T-helper 2 cell treated with Interferon-gamma antibody and Interleukin-4, amounts not matched to agents 5 μg/mL and 100 μg/mL, for 36 hours (primary cell): ENCODE results near the gene LENEP.
"Not testable (repeated sequence)": the region's sequence is repeated elsewhere in the genome, so short reads cannot be mapped to it uniquely, and the experiment has no call there.

Experiments used
- DNase-seq: peaks from one replicate; pipeline ENCODE4 v3.0.0; 2021; ENCODE audit warnings: low spot score
- H3K27ac Mint-ChIP-seq: one replicate; pipeline ENCODE4 v1.8.0; 2021; ENCODE audit warnings: mild to moderate bottlenecking, mixed read lengths
- H3K27me3 Mint-ChIP-seq: one replicate; pipeline ENCODE4 v1.8.0; 2021; ENCODE audit warnings: low read depth, mixed read lengths
- H3K36me3 Mint-ChIP-seq: one replicate; pipeline ENCODE4 v1.8.0; 2021; ENCODE audit warnings: low read depth, mixed read lengths
- H3K4me1 Mint-ChIP-seq: one replicate; pipeline ENCODE4 v1.8.0; 2021; ENCODE audit warnings: low read depth, mixed read lengths
- H3K4me3 Mint-ChIP-seq: one replicate; pipeline ENCODE4 v1.8.0; 2022; ENCODE audit warnings: mild to moderate bottlenecking, moderate library complexity, mixed read lengths
- H3K9me3 Mint-ChIP-seq: one replicate; pipeline ENCODE4 v1.8.0; 2021; ENCODE audit warnings: mixed read lengths

The LENEP gene

GRCh38 chr1:154975409-154976059 lies 17.9 kb upstream of the LENEP start:
- H3K27me3 Mint-ChIP-seq: no peaks in the 10 kb centered on the region

GRCh38 chr1:154977762-154978161 lies 15.6 kb upstream of the LENEP start:
- Mint-ChIP-seq H3K36me3 (peaks cover 17% of the 10 kb centered on the region), H3K4me3 (peak overlapping the region; percentile 12), H3K27ac (peak overlapping the region; percentile 12), H3K4me1 (peaks cover 19% of the 10 kb centered on the region)
- H3K27me3 Mint-ChIP-seq, H3K9me3 Mint-ChIP-seq, DNase-seq: not testable (repeated sequence)

More at GRCh38 chr1:154975409-154976059, 17.9 kb upstream of the LENEP start:
- Mint-ChIP-seq H3K36me3 (peaks cover 19% of the 10 kb centered on the region), H3K9me3 (no peaks in the 10 kb centered on the region), H3K4me3 (no peak overlapping the region), H3K4me1 (peaks cover 34% of the 10 kb centered on the region), H3K27ac (no peak overlapping the region)
- DNase-seq: peak; percentile 77

- Mint-ChIP-seq H3K36me3 (peaks cover 17% of the 10 kb centered on the region), H3K9me3 (no peaks in the 10 kb centered on the region), H3K4me1 (peaks cover 16% of the 10 kb centered on the region), H3K27ac (no peak overlapping the region), H3K27me3 (no peaks in the 10 kb centered on the region), H3K4me3 (no peak overlapping the region)
- DNase-seq: no peak
These were observed 15.0 kb upstream of the LENEP start for GRCh38 chr1:154978360-154978759.

DNA sequence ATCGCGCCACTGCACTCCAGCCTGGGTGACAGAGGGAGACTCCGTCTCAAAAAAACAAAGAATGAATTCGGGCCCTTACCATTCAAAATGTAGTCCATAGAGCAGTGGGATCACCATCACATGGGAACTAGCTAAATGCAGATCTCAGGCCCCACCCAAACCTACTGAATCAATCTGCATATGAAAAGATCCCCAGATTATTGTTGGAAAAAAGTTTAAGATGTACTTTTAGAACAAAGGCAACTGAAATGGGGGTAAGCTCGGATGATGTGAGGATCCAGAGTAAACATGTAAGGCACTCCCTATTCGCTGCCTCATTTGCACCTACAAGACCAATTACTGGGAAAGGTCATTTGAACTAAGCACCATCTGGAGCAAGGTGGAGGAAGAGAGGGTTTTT lies 11.0 kb upstream of the LENEP start:
- Mint-ChIP-seq H3K27me3 (no peaks in the 10 kb centered on the region), H3K27ac (no peak overlapping the region), H3K36me3 (peaks cover 23% of the 10 kb centered on the region), H3K9me3 (no peaks in the 10 kb centered on the region), H3K4me1 (peaks cover 15% of the 10 kb centered on the region), H3K4me3 (no peak overlapping the region)
- DNase-seq: no peak

DNA sequence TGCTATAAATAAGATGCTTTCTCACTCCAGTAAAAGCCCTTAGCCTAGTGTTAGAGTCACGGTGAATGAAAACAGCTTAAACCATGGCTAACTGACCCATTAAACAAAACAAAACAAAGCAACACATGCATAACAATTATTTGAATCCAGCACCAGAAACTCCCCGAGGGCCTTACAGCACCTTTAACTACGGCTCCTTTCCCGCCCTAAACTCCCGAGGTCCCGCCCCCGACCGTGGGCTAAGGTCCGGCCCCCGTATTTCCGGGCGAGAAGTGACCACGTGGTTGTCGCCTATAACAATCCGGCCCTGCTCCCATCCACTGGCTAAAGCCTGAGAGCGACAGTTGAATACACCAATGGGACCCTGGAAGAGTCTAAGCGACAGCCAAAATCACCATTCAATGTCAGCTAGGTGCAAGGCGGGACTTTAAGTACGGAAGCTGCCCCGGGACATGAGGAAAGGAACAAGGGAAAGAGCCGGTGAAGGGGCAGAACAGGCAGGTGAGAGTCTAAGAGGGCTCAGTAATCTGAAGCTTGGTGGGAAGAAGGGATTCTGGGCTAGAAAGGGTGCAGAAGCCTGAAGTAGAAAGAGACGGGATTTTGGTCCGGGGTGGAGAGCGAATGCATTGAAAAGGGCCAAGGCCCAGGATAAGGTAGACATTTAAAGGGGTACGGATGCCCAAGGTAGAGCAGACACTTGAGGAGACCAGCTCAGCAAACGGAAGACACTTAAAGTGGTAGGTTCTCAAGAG lies 10.3 kb upstream of the LENEP start, which contains the start of gene FLAD1:
FLAD1 (plus strand) TSS at position 448 of the 752 bp plus-strand sequence. CDS start 351 bp downstream, outside the sequence.
- H3K4me3 Mint-ChIP-seq: no peak within 1 kb of the TSS
- H3K27me3 Mint-ChIP-seq: no peaks in the 10 kb centered on the region
- H3K9me3 Mint-ChIP-seq: no peaks in the 10 kb centered on the region
- H3K4me1 Mint-ChIP-seq: peaks cover 11% of the 10 kb centered on the region
- H3K27ac Mint-ChIP-seq: no peak within 1 kb of the TSS
- H3K36me3 Mint-ChIP-seq: peaks cover 22% of the 10 kb centered on the region
- peak; percentile 97 for DNase-seq

GRCh38 chr1:154983776-154984466 lies 9.5 kb upstream of the LENEP start:
- Mint-ChIP-seq H3K36me3 (peaks cover 26% of the 10 kb centered on the region), H3K4me3 (no peak overlapping the region), H3K4me1 (peaks cover 11% of the 10 kb centered on the region), H3K27me3 (no peaks in the 10 kb centered on the region), H3K9me3 (no peaks in the 10 kb centered on the region), H3K27ac (no peak overlapping the region)
- DNase-seq: no peak

DNA sequence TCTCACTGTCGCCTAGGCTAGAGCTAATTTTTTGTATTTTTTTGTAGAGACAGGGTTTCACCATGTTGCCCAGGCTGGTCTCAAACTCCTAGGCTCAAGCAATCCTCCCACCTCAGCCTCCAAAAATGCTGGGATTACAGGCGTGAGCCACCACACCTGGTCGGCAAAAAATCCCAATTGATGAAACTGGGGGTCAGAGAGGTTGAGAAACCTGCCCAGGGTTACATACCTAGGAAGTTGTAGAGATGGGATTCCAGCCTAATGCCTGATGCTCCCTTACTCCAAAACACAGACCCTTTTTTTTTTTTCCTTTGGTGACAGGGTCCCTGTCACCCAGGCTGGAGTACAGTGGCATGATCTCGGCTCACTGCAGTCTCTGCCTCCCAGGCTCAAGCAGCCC lies 6.7 kb upstream of the LENEP start:
- H3K27me3 Mint-ChIP-seq, H3K4me1 Mint-ChIP-seq, H3K4me3 Mint-ChIP-seq, H3K9me3 Mint-ChIP-seq, DNase-seq, H3K27ac Mint-ChIP-seq: not testable (repeated sequence)
- peaks cover 22% of the 10 kb centered on the region for H3K36me3 Mint-ChIP-seq

- DNase-seq: no peak
- Mint-ChIP-seq H3K27ac (no peak overlapping the region), H3K27me3 (no peaks in the 10 kb centered on the region), H3K36me3 (peaks cover 21% of the 10 kb centered on the region), H3K4me3 (no peak overlapping the region), H3K9me3 (no peaks in the 10 kb centered on the region), H3K4me1 (peaks cover 10% of the 10 kb centered on the region)
These were observed 6.1 kb upstream of the LENEP start for GRCh38 chr1:154987326-154987725.

- Mint-ChIP-seq H3K27ac (no peak overlapping the region), H3K4me1 (peaks cover 10% of the 10 kb centered on the region), H3K4me3 (no peak overlapping the region), H3K9me3 (no peaks in the 10 kb centered on the region), H3K36me3 (peaks cover 19% of the 10 kb centered on the region), H3K27me3 (no peaks in the 10 kb centered on the region)
- no peak for DNase-seq
These were observed 5.1 kb upstream of the LENEP start for GRCh38 chr1:154988058-154988954.

DNA sequence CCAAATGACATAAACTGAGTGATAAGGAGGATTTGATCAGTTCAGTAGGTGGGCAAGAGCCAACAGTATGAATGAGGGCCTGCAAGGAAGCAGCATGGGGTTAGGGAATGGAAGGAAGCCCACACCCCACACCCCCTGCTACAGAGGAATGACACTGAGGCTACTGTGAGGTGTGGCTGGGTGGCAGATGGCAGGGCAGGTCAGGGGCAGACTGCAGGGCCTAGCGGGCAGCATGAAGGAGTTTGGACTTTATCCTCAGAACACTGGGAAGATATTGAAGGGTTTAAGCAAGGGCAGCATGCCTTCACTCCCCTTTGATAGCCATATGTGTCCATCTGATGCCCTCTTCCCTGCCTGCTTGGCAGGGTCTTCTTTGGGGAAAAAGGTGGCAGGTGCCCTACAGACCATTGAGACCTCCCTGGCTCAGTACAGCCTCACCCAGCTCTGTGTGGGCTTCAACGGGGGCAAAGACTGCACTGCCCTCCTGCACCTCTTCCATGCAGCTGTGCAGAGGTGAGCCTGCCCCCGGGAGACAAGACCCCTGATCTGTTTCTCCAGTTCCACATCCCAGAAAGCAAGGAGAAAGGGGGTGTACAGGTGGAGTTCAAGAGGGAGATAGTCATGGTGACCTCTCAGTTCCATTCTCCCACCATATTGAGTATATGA lies 4.1 kb upstream of the LENEP start:
- no peak overlapping the region for H3K4me3 Mint-ChIP-seq
- no peaks in the 10 kb centered on the region for H3K27me3 Mint-ChIP-seq
- H3K9me3 Mint-ChIP-seq: no peaks in the 10 kb centered on the region
- no peak overlapping the region for H3K27ac Mint-ChIP-seq
- no peak for DNase-seq
- peaks cover 3% of the 10 kb centered on the region for H3K4me1 Mint-ChIP-seq
- peaks cover 19% of the 10 kb centered on the region for H3K36me3 Mint-ChIP-seq

- Mint-ChIP-seq H3K27me3 (no peaks in the 10 kb centered on the region), H3K4me3 (no peak overlapping the region), H3K27ac (no peak overlapping the region), H3K36me3 (peaks cover 19% of the 10 kb centered on the region), H3K4me1 (peaks cover 5% of the 10 kb centered on the region), H3K9me3 (no peaks in the 10 kb centered on the region)
- no peak for DNase-seq
These were observed 3.1 kb upstream of the LENEP start for GRCh38 chr1:154990276-154990675.

GRCh38 chr1:154992721-154993571 lies 440 bp upstream of the LENEP start:
- Mint-ChIP-seq H3K27me3 (no peaks in the 10 kb centered on the region), H3K4me1 (peaks cover 15% of the 10 kb centered on the region), H3K27ac (no peak overlapping the region), H3K36me3 (peaks cover 11% of the 10 kb centered on the region), H3K9me3 (no peaks in the 10 kb centered on the region), H3K4me3 (no peak overlapping the region)
- no peak for DNase-seq
